ENCODE measurements around the gene KATNB1.

The KATNB1 gene

GRCh38 chr16:57798953-57799599, 63.5 kb downstream of the KATNB1 start:
- FAIRE-seq: no peak

DNA sequence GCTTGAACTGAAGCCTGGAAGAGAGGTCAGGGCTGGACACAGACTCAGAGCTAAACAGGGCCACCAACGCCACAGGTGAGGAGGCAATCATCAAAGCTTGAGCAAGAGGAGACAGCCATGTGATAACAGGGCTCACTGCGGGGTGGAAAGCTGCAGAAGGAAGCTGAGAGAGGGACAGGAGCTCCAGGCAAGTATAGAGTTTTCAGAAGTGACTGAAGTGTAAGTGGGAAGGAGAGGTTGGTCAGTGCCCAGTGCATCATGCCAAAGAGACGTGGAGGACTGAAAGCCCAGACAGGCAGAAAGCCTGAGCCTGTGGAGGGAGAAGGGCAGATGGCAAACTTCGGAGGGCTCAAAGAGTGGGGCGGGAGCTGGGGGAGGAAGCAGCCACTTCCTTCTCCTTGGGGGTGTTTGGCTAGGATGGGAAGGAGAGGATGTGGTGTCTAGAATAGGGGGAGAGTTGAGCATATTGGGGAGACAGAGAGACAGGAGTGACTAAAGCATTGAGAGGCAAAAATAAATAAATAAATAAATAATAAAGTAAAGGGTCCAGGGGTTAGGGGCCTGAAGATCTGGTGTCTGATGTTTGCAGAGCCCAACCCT, 64.1 kb downstream of the KATNB1 start:
- FAIRE-seq: no peak

DNA sequence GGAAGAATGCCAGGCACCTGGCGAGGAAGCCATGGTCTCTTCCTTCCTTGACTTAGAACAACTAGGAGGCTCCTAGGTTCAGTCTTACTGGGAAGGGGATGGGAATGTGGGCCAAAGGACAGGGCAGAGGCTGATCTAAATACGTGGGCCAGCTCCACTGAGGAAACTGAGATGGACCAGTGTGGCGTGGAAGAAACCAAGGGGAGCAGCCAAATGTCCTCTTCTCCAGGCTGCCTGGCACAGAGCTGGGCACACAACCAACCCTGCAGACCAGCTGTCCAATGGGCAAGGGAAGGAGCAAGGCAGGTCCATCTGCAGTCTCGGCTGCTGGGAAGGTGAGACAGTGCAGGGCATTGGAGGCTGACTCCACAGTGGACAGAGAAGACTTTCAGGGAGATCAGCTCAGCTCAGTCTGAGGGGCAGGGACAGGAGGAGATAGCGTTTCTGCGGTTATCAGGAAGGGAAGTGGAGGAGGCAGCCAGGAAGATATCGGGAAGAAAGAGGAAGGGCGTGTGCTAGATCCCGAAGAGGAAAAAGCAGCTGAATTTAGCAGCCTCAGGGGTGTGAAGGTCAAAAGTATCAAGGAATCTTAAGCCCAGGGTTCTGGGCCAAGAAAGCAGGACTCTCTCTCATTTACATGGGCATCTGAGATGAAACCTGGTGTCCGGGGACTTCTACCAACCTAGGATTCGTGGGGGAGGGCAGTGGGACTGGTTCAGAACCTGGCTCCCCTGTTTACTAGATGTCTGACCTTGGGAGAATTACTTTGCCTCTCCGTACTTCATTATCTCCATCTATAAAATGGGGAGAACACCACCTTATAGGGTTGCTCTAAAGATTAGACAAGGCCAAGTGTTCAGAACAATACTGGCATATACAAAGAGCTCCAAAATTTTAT, 64.9 kb downstream of the KATNB1 start:
- FAIRE-seq: no peak

DNA sequence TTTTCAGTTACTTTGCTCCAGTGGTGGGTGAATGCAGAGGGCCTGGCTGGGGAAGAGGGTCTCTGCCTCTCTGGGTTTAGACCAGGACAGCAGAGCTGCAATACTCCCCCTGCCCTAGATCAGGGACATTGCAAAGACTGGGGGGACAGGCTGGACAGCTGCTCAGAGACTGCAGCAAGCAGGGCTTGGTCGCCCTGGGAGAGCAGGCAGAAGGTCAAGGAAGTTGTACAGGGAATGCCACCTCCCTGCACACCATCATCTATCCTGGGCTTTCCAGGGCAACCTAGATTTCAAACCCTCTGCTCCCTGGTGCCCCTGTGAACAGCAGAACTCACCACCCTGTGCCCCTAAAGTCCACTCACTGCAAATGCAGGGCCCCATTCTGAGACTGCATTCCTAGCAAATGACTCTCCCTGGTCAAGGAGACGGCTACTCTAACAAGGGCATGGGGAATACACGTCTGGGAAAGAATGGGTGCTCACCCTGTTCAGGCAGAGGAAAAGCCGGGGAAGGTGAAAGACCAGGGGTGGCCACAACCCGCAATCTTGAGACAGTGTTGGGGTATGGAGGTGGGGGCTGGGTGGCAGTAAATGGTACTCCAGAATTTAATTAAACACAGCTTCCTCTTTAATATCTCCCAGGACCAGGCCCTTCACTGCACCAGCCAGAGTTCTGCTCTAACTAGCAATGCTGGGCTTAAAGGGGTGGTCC, 65.7 kb downstream of the KATNB1 start:
- FAIRE-seq: no peak

DNA sequence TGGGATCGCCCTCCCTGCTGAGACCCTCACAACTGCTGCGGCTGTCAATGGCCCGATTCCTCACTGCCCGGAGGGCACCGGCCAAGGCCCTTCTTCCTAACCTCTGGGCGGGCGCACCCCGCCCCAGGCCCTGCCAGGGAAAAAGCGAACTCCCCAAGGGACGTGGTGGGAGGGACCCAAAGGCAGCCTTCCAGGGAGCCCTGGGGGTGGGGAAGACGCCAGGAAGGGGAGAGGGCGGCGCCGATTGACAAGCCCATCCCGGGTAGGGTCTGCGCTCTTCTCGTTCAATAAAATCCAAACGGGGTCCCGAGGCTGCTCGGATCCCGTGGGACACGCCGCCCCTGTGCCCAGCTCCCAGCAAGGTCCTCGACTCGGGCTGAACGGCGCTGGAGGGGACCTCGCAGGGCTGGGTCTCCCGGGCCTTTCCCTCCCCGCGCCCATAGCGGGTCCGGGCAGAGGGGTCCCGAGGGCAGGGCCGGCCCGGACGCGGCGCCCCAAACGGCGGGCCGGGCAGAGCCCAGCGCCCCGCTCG, 66.3 kb downstream of the KATNB1 start:
- FAIRE-seq: no peak

GRCh38 chr16:57802341-57803133, 67.0 kb downstream of the KATNB1 start, which contains the start of gene KIFC3:
Gene KIFC3 (minus strand): TSS chr16:57802491. CDS start chr16:57798243, 4,248 bp downstream.
- FAIRE-seq: no peak

- FAIRE-seq: no peak
These were observed 67.8 kb downstream of the KATNB1 start for GRCh38 chr16:57803134-57803990.

DNA sequence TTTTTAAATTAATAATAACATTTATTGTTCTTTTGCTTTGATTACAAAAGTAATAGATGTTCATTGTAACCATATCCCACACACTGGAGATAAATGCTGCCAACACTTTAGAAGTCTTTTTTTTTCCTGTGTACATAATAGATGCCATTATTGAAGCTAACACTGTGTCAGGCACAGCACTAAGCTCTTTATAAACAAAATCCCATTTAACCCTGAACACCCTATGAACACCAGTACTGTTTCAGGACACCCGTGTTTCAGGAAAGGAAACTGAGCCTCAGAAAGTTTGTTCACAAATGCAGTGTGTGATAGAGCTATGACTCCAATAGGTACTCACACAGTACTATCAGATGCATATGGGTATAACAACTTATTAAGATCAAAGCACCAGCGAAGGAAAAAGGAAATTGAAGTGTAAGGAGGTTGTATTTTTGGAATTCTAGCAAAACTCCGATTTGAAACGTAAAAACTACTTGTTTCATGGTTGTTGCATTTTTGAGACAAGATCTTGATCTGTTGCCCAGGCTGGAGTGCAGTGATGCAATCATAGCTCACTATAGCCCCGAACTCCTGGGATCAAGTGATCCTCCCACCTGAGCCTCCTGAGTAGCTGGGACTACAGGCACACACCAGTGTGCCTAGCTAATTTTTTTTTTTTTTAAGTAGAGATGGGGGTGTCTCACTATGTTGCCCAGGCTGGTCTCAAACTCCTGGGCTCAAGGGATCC, 68.7 kb downstream of the KATNB1 start:
- FAIRE-seq: no peak

- no peak for FAIRE-seq
These were observed 69.6 kb downstream of the KATNB1 start for GRCh38 chr16:57805176-57805575.

Measured in G401.6 (cell line).